HK-2 (cell line): ENCODE results near the gene TLL2.

Source experiments
- DNase-seq: peaks from one replicate; pipeline ENCODE4 v3.0.0-alpha.2; 2018; ENCODE audit not compliant: unreplicated experiment

The TLL2 gene

DNA sequence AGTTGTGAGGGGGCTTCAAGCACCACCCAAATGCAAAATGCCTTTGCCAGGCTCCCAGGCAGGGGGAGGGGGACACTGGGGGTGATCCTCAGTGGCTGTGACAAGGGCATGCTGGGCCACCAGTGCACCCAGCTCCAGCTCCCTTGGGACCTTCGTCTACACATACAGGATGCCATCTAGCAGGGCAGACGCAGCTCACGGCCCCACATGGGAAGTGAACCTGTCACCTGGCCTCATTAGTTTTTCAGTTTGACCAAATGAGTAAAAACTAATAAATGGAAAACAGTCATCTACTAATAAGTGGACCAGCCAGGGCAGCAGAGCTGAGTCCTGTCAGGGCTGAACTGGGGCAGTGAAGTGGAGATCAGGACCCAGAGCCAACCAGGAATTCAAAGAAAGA lies 50.2 kb downstream of the TLL2 start:
- DNase-seq: no peak

DNA sequence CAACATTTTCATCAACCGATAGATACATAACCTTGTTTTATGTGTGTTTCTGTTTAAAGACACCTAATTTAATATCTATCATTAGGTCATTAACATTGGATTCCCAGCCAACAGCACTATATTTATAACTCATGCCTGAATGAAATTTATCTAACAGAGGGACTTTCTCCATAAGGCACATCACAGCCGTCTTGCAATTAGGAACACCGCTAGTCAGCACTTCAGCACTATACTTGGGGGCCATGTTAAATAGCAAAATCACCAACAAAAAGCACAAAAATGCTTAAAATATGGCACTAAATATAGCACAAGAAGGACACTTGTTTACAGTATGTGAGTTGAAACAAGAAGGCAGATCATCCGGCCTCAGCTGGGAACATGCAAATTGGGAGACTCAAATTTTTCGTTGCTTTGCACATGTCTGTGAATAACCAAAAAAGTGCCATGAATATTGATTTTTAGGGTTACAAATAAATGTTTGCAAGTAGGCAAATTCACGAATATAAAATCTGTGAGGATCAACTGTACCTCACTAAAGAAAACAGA lies 51.0 kb downstream of the TLL2 start:
- no peak for DNase-seq

DNA sequence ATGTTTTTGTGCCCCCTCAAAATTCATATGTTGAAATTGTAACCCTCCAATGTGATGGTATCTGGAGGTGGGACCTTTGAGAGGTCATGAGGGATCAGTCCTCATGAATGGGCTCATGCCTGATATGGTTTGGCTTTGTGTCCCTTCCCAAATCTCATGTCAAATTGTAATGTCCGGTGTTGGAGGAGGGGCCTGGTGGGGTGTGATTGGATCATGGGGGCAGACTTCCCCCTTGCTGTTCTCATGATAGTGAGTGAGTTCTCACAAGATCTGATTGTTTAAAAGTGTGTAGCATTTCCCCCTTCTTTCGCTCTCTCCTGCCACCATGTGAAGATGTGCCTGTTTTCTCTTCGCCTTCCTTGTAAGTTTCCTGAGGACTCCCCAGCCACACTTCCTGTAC lies 53.4 kb downstream of the TLL2 start:
- DNase-seq: no peak

GRCh38 chr10:96457341-96457740 lies 56.4 kb downstream of the TLL2 start:
- no peak for DNase-seq

DNA sequence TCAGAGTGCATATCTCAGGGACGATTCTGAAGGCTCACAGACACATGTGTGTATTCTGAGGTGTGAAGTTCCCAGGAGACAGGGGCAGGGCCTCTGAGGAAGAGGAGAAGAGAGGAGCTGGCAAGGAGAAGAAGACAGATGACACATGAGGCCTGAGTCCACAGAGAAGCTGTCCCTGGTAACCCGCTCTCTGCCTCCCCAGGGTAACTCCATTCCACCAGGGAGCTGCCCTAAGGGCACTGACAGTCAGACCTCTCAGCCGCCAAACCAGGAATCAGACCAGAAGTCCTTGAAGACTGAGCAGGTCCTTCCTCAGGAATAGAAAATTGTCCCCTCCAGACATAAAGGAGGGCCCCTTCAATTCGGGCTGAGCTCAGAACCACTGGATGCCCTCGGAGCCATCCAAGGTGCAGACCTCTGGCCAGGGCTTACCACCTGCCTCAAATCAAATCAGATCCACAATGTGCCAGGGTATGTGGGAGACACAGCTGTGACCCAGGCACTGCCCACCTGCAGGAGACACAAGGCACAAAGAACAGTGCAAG lies 57.4 kb downstream of the TLL2 start:
- DNase-seq: no peak

- DNase-seq: no peak
These were observed 59.7 kb downstream of the TLL2 start for GRCh38 chr10:96453856-96454583.

- DNase-seq: no peak
These were observed 61.1 kb downstream of the TLL2 start for GRCh38 chr10:96452494-96453153.

GRCh38 chr10:96450529-96451207 lies 63.1 kb downstream of the TLL2 start:
- no peak for DNase-seq

- DNase-seq: no peak
These were observed 65.2 kb downstream of the TLL2 start for GRCh38 chr10:96448558-96448957.

GRCh38 chr10:96448021-96448457 lies 65.7 kb downstream of the TLL2 start:
- DNase-seq: no peak

GRCh38 chr10:96446966-96447596 lies 66.6 kb downstream of the TLL2 start:
- DNase-seq: no peak

- DNase-seq: no peak
These were observed 71.6 kb downstream of the TLL2 start for GRCh38 chr10:96441987-96442643.

GRCh38 chr10:96441322-96441885 lies 72.3 kb downstream of the TLL2 start:
- DNase-seq: no peak

DNA sequence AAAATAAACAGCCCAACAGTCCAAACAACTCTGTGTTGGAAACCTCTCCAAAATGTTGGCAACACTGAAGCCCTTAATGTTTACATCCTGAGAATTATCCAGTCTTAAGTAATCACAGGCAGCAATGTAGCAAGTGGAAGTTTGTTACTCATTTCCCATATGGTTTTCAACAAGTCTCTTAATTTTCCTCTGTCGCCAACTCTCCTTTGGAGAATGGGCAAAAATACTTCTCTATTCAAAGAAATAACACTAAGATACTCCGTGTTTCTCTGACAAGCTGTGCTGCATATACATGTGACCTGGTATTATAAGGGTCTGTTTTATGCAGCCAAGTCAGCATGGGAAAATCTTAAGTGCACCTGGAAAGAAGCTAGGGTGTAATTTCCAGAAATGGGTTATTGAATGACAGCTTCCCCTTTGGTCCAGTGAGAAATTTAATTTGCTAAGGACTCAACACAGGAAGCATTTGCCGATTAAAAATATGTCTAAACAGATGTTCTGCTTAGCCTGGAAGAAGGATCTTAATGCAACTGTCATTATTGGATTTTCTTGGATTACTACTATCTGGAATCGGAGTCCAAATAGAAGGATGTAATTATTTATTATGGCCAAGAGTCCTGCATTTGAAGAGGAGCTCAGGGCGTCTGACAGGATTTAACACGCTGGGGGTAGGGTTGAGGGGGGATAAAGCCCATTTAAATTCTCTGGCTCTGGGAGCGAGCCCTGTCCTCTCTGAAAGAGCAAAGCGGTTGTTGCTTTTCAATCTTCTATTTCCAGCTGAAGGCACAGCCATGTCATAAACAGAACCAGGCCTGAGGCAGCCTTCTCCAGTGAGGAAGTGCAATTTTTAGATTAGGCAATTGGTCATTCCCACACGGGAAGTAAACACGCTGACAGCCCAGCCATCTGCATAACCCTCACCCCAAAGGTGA lies 73.1 kb downstream of the TLL2 start:
- DNase-seq: no peak

- no peak for DNase-seq
These were observed 74.0 kb downstream of the TLL2 start for GRCh38 chr10:96439725-96440124.

DNA sequence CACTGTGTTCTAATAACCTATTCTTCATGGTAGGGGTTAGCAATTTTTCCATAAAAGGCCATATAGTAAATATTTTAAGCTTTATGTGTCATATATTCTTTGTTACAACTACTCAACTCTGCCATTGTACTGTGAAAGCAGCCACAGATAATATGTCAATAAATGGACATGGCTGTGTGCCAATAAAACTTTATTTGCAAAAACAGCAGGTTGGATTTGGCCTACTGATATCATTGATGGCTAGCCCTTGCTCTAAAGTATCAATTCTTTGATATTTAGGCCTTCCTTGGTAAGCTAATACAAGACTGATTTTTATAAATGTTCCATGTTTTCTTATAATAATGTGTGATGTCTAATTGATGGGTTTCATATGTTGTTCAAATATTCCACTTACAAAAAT lies 77.7 kb downstream of the TLL2 start:
- DNase-seq: no peak

DNA sequence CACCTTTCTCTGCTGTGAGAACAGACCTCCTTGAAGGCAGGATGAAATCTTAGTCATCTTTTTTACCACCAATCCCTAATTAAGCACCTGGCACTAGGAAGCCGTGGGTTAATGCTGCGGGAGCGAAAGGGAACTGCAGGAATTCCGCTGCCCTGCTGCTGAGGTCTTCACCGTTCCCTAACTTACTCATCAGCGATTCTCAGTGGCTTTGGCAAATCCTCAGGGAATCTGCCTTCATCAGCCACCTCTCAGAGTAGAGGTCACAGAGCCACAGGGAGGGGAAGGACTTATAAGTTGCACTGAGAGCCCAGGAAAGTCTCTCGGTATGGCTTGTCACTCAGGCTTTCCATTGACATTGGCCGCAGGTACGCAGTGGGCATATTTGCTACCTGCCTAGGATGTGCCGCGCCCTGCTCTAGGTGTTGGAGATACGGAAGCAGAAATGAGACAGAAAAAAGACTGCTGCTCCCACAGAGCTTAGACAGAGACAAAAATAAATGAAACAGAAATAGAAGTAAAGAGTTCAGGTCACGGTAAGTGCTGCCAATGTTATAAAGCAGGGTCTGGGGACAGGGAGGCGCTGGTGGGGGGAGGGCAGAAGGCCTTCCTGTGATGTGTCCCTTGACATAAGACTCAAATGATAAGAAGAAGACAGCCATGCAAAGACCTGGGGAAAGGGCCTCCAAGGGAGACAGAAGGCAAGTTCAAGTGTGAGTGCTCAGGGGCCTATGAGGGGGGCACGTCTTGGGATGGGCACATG lies 82.3 kb downstream of the TLL2 start:
- DNase-seq: no peak

DNA sequence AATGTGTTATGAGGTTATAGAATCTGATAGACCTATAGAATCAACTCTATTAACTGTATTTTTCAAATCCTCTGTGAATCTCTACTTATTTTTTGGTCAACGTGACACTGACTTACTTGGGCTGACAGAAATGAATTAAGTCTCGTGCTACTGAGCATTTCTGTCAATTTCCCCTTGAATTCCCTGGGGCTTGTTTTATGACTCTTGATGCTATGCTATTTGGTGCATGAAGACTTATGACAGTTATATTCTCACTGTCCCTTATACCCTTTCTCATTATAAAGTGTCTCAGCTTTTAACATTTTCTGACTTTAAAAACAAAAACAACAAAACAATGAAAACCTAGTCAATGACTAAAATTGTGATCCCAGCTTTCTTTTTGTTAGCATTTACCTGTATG lies 86.4 kb downstream of the TLL2 start:
- no peak for DNase-seq

DNA sequence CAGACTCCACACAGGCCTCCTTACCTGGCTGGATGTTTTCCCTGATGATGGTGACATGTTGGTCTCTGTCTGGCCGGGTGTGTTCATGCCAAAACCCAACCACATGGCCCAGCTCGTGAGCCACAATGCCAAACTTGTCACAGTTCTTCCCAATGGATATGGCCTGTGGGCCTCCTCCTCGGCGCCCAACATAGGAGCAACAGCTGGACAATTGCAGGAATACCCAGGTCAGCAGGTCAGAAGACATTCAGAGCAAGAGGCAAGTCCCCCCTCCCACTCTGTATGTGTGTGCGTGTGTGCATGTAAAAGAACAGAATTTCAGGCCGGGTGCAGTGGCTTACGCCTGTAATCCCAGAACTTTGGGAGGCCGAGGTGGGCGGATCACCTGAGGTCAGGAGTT lies 91.2 kb downstream of the TLL2 start:
- no peak for DNase-seq
